WTC11 (cell line): Measurements from ENCODE around the gene RAB40B. TPM values are rescaled to one million over a fixed set of nuclear protein-coding genes. Genes with fewer than 3 reads are reported as not detected.

Experiments
- microRNA-seq: library from miRNA; unstranded; fragments of <30 nt; microRNA quantifications from one replicate; pipeline ENCODE4 v1.2.0, GENCODE V29; 2022; ENCODE audit warnings: borderline number of aligned reads
- total RNA-seq: library from RNA; stranded (reverse); gene quantifications from 3 replicates; pipeline ENCODE4 v1.2.3, GENCODE V29; 2021
- TF ChIP-seq, protein P1 (sequence below): fragments of 250-450 bp; sonication (Bioruptor Pico); IDR thresholded peaks from 2 replicates; pipeline ENCODE4 v1.9.0; 2021; ENCODE audit warnings: mild to moderate bottlenecking, borderline replicate concordance

Gene RAB40B
- total RNA-seq, 1 experiment from 2014 or later = 3.1 TPM

DNA sequence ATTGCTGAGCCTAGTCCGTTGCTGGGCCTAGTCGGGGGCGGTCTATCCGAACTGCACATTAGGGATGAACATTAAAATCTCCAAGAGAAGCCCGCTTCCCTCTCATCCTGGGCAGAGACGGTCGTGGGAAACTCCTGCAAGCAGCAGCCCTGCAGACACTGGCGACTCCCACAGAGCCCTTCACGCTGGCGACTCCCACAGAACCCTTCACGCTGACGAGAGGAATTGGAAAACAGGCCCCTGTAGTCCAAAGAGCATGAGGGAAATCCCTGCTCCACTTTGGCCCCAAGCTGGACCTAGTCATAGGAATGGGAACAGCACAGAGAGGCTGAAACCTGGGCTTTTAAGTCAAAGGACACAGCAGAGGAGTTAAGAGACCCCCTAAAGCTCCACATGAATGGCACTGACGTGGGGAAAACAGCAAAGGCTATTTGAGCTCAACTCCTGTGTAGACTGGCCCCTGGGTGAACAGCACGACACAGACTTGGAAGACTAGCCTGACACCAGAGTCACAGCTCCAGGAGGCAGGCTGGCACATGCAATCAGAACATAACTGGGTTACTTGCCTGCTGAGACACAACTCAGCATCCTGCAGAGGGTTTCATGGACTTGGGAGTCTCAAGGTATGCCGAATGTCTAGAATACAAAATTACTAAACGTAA, 92.4 kb downstream of the RAB40B start (continued):
- TF ChIP-seq, protein P1, sequence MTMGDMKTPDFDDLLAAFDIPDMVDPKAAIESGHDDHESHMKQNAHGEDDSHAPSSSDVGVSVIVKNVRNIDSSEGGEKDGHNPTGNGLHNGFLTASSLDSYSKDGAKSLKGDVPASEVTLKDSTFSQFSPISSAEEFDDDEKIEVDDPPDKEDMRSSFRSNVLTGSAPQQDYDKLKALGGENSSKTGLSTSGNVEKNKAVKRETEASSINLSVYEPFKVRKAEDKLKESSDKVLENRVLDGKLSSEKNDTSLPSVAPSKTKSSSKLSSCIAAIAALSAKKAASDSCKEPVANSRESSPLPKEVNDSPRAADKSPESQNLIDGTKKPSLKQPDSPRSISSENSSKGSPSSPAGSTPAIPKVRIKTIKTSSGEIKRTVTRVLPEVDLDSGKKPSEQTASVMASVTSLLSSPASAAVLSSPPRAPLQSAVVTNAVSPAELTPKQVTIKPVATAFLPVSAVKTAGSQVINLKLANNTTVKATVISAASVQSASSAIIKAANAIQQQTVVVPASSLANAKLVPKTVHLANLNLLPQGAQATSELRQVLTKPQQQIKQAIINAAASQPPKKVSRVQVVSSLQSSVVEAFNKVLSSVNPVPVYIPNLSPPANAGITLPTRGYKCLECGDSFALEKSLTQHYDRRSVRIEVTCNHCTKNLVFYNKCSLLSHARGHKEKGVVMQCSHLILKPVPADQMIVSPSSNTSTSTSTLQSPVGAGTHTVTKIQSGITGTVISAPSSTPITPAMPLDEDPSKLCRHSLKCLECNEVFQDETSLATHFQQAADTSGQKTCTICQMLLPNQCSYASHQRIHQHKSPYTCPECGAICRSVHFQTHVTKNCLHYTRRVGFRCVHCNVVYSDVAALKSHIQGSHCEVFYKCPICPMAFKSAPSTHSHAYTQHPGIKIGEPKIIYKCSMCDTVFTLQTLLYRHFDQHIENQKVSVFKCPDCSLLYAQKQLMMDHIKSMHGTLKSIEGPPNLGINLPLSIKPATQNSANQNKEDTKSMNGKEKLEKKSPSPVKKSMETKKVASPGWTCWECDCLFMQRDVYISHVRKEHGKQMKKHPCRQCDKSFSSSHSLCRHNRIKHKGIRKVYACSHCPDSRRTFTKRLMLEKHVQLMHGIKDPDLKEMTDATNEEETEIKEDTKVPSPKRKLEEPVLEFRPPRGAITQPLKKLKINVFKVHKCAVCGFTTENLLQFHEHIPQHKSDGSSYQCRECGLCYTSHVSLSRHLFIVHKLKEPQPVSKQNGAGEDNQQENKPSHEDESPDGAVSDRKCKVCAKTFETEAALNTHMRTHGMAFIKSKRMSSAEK (CRISPR knock-in tag) = no peak

Small RNA genes within 50 kb of the gene (microRNA-seq; reads per million reads assigned to microRNA genes)
- 1.7 reads per million for gene MIR4525

Other genes with a start within 250 kb of the RAB40B start
- gene CYBC1, start 247.9 kb downstream of the RAB40B start, total RNA-seq = 61.5 to 71.7 TPM (median 65.5 TPM) in 3 replicates
- gene NARF, start 240.0 kb downstream of the RAB40B start, total RNA-seq = 96.7 to 125 TPM (median 117 TPM) in 3 replicates
- 57.7 to 65.7 TPM (median 62.7 TPM) in 3 replicates for gene FOXK2, start 179.0 kb downstream of the RAB40B start, total RNA-seq
- gene WDR45B, start 50.3 kb downstream of the RAB40B start, total RNA-seq = 87.1 to 96.5 TPM (median 89.1 TPM) in 3 replicates
- 19.7 to 24.4 TPM (median 23.2 TPM) in 3 replicates for gene FN3KRP, start 18.0 kb upstream of the RAB40B start, total RNA-seq
- gene FN3K, start 36.9 kb upstream of the RAB40B start, total RNA-seq = 19.3 to 23.6 TPM (median 21.2 TPM) in 3 replicates
- gene TBCD, start 53.4 kb upstream of the RAB40B start, total RNA-seq = 170 to 176 TPM (median 173 TPM) in 3 replicates
- gene ZNF750, start 141.3 kb upstream of the RAB40B start, total RNA-seq = 0.04 to 0.07 TPM in 2 of 3 replicates, not detected in the other